Mucosa of stomach (tissue), 1 donor: ENCODE results near the gene SLC9C1.

Experiments used
- H3K27me3 ChIP-seq: one replicate; pipeline ENCODE4 v1.7.0; 2013; ENCODE audit warnings: mild to moderate bottlenecking, low read length; ENCODE audit not compliant: control insufficient read depth, insufficient read depth
- H3K36me3 ChIP-seq: one replicate; pipeline ENCODE4 v1.7.0; 2013; ENCODE audit warnings: low read length; ENCODE audit not compliant: control insufficient read depth, insufficient read depth
- H3K4me1 ChIP-seq: one replicate; pipeline ENCODE4 v1.7.0; 2013; ENCODE audit warnings: mild to moderate bottlenecking, low read length; ENCODE audit not compliant: control insufficient read depth, insufficient read depth
- H3K4me3 ChIP-seq: one replicate; pipeline ENCODE4 v1.7.0; 2013; ENCODE audit warnings: low read length
- H3K9ac ChIP-seq: one replicate; pipeline ENCODE4 v1.7.0; 2013; ENCODE audit warnings: mild to moderate bottlenecking, low read length, moderate library complexity
- H3K9me3 ChIP-seq: one replicate; pipeline ENCODE4 v1.7.0; 2013; ENCODE audit warnings: mild to moderate bottlenecking, low read length, moderate library complexity; ENCODE audit not compliant: control insufficient read depth
- donor health status: Pancreatic carcinoma.

Gene SLC9C1

DNA sequence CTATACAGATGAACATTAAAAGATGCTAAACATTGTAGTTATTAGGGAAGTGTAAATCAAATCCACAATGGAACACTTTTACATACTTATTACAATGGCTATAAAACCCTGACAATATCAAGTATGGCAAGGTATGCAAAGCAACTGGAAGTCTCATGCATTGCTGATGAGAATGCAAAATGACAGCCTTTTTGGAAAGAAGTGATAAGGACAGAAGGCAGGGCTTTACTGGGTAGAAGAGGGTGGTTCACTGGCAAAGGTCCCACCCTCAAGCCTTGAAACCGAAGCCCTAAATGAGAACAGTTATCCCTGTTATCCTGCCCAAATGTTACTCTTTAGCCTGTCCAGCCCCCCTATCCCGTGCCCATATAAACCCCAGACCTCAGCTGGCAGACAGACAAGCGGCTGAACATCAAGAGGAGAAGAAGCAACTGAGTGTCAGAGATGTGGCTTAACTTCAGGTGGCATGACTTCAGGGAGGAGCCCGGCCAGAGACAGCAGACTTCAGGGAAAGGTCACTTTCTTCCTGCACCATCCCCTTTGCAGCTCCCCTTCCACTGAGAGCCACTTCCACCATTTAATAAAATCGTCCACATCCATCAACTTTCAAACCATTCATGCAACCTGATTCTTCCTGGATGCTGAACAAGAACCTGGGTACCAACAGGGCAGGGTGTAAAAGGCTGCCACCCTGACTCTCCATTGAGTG, 160.2 kb downstream of the SLC9C1 start:
- peaks cover 17% of the 10 kb centered on the region for H3K4me1 ChIP-seq
- H3K9ac ChIP-seq, result no peak overlapping the region
- no peak overlapping the region for H3K4me3 ChIP-seq
- H3K27me3 ChIP-seq, result no peaks in the 10 kb centered on the region
- H3K9me3 ChIP-seq, result no peaks in the 10 kb centered on the region
- H3K36me3 ChIP-seq, result no peaks in the 10 kb centered on the region

DNA sequence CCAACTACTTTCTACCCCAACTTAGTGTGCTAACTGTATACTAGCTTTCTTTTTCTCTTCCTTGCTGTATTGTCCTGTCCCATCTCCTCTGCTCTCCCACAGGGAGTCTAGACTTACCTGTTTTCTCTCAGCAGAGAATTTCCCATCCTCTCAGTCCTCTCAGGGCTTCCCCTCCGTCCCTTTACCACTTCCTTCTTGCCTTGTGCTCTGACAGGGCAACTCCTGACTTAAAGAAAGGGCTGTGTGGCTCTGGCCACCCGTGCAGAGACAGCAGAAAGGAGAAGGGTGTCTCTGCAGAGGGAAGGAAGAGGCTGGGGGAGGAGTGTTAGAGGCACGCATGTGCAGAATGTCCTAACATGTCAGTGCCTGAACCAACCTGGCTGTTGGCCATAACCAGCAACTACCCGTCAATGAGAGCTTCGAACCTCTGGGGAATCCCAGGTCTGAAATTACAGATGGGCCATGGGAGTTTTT, 161.0 kb downstream of the SLC9C1 start, which contains the start of gene GCSAM:
Gene GCSAM (minus strand): TSS at position 274 of the 474 bp plus-strand sequence. CDS start 128 bp downstream, at position 146.
- peaks cover 17% of the 10 kb centered on the region for H3K4me1 ChIP-seq
- H3K9ac ChIP-seq, result no peak within 1 kb of the TSS
- H3K4me3 ChIP-seq, result no peak within 1 kb of the TSS
- no peaks in the 10 kb centered on the region for H3K36me3 ChIP-seq
- H3K27me3 ChIP-seq, result no peaks in the 10 kb centered on the region
- H3K9me3 ChIP-seq, result no peaks in the 10 kb centered on the region

DNA sequence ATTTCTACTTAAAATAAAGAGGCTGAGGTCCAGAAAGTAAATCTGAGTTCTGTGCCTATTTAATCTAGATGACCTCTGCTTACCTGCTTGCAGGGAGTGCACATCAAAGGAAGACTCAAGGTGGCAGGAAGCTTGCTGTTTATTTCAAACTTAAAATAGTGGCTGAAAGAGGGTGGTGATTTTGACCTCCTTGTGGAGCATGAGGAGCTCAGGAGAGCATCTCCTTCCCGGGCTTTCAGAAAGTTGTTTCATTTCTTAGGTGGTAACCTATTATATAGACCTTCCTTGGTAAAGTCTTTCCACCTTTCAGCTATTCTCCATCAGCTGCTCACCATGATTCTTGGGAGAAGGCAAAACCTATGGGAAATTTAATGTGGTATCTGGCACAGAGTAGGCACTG, 161.5 kb downstream of the SLC9C1 start:
- Histone ChIP-seq H3K9me3 (no peaks in the 10 kb centered on the region), H3K4me3 (no peak overlapping the region), H3K9ac (no peak overlapping the region), H3K4me1 (peaks cover 17% of the 10 kb centered on the region), H3K36me3 (no peaks in the 10 kb centered on the region), H3K27me3 (no peaks in the 10 kb centered on the region)

DNA sequence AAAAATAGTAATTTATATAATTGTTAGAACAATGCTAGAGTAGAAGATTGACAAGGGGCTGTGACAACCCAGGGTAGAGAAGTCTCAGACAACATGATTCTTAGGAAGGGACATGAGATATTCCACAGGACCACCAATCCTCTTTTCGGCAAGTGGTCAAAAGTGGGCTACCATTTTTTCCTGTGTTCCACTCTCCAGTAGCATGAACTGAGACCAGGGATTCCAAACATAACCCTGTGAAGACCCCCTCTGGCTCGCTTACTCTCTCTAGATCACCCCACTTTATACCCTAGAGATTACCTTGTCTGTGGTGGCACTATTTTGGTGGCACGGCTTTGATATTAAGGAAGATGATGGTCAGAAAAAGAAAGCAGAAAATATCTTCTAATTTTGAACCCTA, 161.9 kb downstream of the SLC9C1 start:
- Histone ChIP-seq H3K9me3 (no peaks in the 10 kb centered on the region), H3K4me3 (no peak overlapping the region), H3K9ac (no peak overlapping the region), H3K4me1 (peaks cover 17% of the 10 kb centered on the region), H3K36me3 (no peaks in the 10 kb centered on the region), H3K27me3 (no peaks in the 10 kb centered on the region)

DNA sequence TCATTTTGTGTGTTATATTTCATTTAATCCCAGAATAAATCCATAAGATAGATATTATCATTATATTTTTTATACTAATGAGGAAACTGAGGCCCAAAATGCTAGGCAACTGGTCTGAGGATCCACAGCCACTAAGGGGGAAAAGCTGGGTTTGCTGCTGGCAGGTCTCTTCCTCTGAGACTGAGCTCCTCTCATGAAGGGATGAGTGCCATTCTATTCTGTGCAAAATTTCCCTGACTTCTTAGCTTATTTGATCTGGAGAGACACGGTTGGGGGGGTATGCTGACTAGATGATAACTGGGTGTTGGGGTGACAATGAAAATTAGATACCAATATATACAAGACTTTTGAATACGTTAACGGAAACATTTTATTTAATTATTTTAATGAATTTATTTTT, 162.9 kb downstream of the SLC9C1 start:
- peaks cover 17% of the 10 kb centered on the region for H3K4me1 ChIP-seq
- no peak overlapping the region for H3K9ac ChIP-seq
- H3K36me3 ChIP-seq, result no peaks in the 10 kb centered on the region
- no peaks in the 10 kb centered on the region for H3K9me3 ChIP-seq
- H3K4me3 ChIP-seq, result no peak overlapping the region
- H3K27me3 ChIP-seq, result no peaks in the 10 kb centered on the region

DNA sequence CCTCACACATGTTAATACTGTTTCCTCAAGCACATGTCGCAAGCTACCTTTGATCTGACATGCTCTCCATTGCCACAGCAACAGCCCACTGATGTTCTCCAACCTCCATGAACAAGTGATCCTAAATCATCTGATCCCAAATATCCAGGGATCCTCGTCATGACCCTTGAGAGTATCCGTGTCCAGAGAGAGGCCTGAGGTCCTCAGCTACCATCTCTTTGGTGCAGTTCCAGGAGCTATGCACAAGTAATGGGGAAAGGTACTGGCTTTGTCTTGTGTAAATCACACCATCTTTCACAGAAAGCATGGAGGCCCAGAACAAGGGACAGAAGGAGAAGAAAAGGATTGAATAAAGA, 163.4 kb downstream of the SLC9C1 start:
- no peaks in the 10 kb centered on the region for H3K36me3 ChIP-seq
- H3K9me3 ChIP-seq, result no peaks in the 10 kb centered on the region
- no peaks in the 10 kb centered on the region for H3K27me3 ChIP-seq
- no peak overlapping the region for H3K9ac ChIP-seq
- no peak overlapping the region for H3K4me3 ChIP-seq
- peaks cover 12% of the 10 kb centered on the region for H3K4me1 ChIP-seq

DNA sequence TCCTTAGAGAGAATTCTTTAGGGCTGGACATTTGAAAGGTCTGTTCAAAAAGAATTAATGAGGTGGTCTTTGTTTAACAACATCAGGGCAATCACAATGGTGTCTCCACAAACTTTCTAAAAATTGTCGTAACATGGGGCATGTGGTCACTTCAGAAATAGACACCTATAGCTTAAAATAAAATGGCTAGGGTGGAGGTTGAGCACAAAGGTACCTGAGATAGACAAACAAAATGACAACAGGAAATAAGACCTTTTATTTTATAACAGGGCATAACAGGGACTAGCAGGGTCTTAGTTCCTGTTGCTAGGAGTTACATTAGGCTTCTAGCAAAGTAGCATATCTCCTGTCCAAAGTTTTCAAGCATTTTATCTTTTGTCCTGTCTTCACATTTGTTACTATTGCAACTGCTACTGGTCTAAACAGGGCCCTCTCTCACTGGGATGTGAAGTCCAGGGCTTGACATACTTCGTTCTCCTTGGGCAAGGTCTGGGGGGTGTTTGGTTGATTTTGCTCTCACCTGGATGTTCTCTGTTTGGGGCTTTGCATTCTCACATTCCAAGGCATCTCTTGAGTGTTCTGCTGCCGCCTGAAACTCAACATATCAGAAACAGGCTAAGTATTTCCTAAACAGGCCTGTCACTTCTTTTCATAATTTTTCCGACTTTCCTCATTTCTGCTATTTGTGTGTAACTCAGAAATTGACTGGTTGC, 163.9 kb downstream of the SLC9C1 start:
- Histone ChIP-seq H3K4me1 (peaks cover 8% of the 10 kb centered on the region), H3K9ac (no peak overlapping the region), H3K36me3 (no peaks in the 10 kb centered on the region), H3K9me3 (no peaks in the 10 kb centered on the region), H3K27me3 (no peaks in the 10 kb centered on the region), H3K4me3 (no peak overlapping the region)

DNA sequence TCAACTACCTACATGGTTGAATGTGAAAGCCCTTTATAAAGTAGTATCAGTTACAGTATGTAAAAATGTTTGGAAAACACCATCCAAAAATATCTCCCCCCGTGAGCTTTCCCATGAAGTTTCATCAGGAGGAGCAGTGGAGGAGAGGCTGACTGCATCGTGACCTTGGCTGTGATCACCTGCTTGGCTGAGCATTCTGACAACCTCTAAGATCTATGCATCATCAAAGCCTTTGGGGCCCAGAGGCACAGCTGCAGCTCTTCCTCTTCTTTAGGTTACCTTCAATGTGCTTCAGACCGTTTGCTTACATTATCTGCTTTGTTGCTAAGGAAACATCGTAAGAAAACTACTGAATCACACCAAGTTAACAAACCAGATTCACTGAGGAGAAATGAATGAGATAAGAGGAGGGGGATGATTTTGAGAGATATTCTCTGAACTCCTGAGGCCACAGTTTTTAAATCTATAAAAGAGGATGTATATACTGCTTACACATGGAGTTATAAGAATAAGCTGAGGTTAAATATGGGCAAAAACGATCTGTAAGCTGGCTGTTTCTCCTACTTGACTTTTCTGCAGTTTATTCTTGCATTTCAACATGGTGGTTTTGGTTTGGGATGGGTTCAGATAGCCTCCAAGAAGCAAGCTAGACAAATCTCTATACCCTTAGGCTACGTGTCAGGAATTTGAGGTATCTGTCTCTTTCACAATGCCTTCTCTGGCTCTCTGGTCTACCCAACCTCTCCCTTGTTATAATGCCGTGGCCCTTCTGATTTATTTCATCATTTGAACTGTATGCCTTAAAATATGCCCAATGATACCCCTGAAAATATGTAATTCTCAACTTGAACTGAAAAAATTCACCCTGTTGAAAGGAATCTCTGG, 164.9 kb downstream of the SLC9C1 start:
- H3K9me3 ChIP-seq, result no peaks in the 10 kb centered on the region
- H3K36me3 ChIP-seq, result no peaks in the 10 kb centered on the region
- H3K4me1 ChIP-seq, result peaks cover under 1% of the 10 kb centered on the region
- no peaks in the 10 kb centered on the region for H3K27me3 ChIP-seq
- H3K9ac ChIP-seq, result no peak overlapping the region
- no peak overlapping the region for H3K4me3 ChIP-seq

DNA sequence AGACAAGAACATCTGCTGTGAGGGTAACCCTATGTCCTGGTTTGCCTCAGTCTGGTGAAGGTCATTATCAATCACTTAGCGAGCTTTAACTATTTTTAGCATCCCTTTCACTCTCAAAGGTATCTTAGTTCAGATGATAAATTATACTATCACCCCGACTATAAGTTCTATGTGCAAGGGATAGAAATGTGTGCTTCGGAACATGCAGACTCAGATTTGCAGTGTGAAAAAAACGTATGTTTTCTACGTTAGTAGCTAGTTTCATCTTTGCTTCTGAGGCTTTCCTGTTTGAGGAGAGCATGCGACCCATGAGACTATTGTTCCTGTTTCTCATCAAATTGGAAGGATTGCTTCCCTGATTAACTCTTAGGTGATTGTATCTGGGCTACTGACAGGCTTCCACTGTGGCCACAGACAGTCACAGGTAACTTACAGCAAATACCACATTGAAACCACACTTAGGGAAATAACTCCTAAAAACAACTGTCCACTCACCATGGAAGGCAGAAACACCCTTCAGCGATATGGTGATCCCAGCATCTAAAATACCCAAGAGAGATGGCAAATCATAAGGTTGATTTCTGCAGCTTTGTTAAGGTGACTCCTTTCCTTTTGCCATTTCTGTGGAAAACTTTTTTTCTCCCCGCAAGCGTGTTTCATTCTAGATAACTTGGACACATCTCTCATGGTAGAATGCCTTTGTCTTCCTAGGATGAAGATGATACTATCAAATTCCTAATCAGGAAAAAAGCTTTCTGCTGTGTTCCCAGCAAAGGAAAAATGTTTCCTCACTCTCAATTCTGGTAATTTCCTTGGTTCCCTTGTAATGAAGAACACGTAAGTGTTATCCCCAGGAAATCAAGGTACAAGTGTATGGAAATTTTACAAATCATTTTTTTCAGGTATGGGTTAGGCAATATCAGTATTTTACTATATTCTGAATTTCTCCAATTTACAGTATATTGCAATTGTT, 166.2 kb downstream of the SLC9C1 start:
- H3K9ac ChIP-seq, result no peak overlapping the region
- H3K27me3 ChIP-seq, result no peaks in the 10 kb centered on the region
- H3K36me3 ChIP-seq, result no peaks in the 10 kb centered on the region
- H3K4me1 ChIP-seq, result no peaks in the 10 kb centered on the region
- no peaks in the 10 kb centered on the region for H3K9me3 ChIP-seq
- no peak overlapping the region for H3K4me3 ChIP-seq

DNA sequence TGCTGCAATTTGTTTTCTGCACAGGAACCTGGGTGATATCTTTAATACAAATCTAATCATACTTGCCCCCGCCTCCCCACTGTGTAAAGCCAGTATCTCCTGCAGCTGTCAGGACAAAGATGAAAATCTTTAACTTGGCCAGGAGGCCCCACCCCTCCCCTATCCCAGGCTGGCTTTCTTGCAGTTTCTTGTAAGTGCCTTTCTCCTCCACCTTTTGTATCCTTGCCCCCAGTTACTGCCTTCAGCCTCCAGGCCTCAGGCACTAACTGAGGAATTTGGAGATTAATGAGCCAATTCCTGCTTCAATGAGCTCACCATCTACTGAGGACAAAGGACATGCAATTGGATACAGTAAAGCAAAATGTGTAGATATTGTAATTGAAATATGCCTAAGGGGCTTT, 167.5 kb downstream of the SLC9C1 start:
- Histone ChIP-seq H3K4me3 (no peak overlapping the region), H3K36me3 (no peaks in the 10 kb centered on the region), H3K27me3 (no peaks in the 10 kb centered on the region), H3K9ac (no peak overlapping the region), H3K4me1 (no peaks in the 10 kb centered on the region), H3K9me3 (no peaks in the 10 kb centered on the region)

DNA sequence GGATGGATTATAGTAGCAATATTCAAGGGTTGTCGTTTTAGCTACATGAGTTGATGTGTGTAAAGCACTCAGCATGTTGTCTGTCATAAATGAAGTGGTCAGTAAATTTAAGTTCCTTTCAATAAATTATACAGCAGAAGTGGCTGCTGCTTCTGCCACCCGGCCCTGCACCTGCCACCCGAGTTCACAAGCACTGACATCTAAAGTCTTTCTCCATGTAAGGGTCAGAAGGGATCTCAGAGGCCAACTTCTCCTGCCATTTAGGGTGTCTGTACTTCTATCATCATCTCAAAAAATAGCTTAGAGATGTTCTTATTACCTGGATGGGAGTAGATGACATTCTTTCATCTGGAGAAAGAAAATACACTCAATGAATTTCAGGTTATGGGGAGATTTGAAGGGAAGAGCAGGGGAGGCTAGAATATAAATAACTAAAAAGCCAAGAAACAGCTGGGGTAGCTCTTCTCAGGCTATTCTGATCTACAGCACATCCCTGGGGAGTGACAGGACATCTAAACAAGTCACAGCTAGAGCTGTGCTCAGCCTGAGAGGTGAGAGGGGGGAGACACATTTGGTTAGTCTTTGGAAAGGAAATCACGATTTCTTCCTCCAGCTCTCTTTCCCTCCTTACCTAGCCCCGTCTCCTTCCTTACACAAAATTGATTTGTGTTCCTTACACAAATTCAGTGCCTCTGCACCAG, 169.0 kb downstream of the SLC9C1 start:
- H3K4me1 ChIP-seq, result no peaks in the 10 kb centered on the region
- no peak overlapping the region for H3K4me3 ChIP-seq
- H3K9me3 ChIP-seq, result no peaks in the 10 kb centered on the region
- H3K9ac ChIP-seq, result no peak overlapping the region
- no peaks in the 10 kb centered on the region for H3K36me3 ChIP-seq
- no peaks in the 10 kb centered on the region for H3K27me3 ChIP-seq
